Breast epithelium (tissue), 3 donors: ENCODE measurements around the gene BCL2L15.

ENCODE experiments used
- CTCF ChIP-seq, 3 donors: fragments of 450-650 bp; IDR thresholded peaks; one replicate each; pipeline ENCODE4 v1.5.1; 2016 to 2017; ENCODE audit warnings: antibody characterized with exemption in 3 of 3, mild to moderate bottlenecking in 3 of 3, moderate library complexity in 3 of 3
- POLR2A ChIP-seq: fragments of 450-650 bp; IDR thresholded peaks from one replicate; pipeline ENCODE4 v1.6.1; 2016; ENCODE audit warnings: antibody characterized with exemption, mild to moderate bottlenecking, moderate library complexity
- POLR2AphosphoS5 ChIP-seq, 3 donors: sonication (generic); formaldehyde crosslinking; IDR thresholded peaks; one replicate each; pipeline ENCODE4 v1.6.1; 2017; ENCODE audit warnings: antibody characterized with exemption in 3 of 3

- TF ChIP-seq CTCF (IDR thresholded peaks at IDR 0.05) (no peak), POLR2A (no peak), POLR2AphosphoS5 (IDR thresholded peaks at IDR 0.05) (no peak)
Measured at GRCh38 chr1:113931451-113931851, 44.1 kb upstream of the BCL2L15 start.
